Placental pericyte (primary cell): ENCODE measurements around the gene NEK4. TPM values are rescaled to one million over a fixed set of nuclear protein-coding genes. Genes with fewer than 3 reads are reported as not detected.

ENCODE experiments used
- small RNA-seq: library from RNA; depleted of rRNA; stranded (forward); fragments of <200 nt; gene quantifications from one replicate; pipeline ENCODE3, GENCODE V24; 2012; ENCODE audit warnings: low replicate concordance
- total RNA-seq: library from RNA; depleted of rRNA; stranded (reverse); fragments of >200 nt; gene quantifications from 2 replicates; pipeline ENCODE4 v1.2.3, GENCODE V29; 2012

The NEK4 gene
- 23.2 and 34.8 TPM in 2 replicates for total RNA-seq

GRCh38 chr3:52770496-52771333 is at the start of gene NEK4:
Gene NEK4 (minus strand): TSS chr3:52770940. CDS start chr3:52770746, 194 bp downstream.

GRCh38 chr3:52794612-52795099 is 23.9 kb upstream of the NEK4 start, which contains the start of gene ITIH3:
Gene ITIH3 (plus strand): TSS chr3:52794796. CDS start chr3:52794804, 8 bp downstream.

GRCh38 chr3:52777127-52777958 is 6.6 kb upstream of the NEK4 start, which contains the start of gene ITIH1:
Gene ITIH1 (plus strand): TSS chr3:52777599. CDS start chr3:52777616, 17 bp downstream.

GRCh38 chr3:52705688-52706686 is 64.8 kb downstream of the NEK4 start, which contains the start of the genes GLT8D1 and SPCS1:
Gene GLT8D1 (minus strand): TSS chr3:52705791. CDS start chr3:52700460, 5,331 bp downstream.
Gene SPCS1 (plus strand): TSS chr3:52706106. CDS start chr3:52706247, 141 bp downstream.

GRCh38 chr3:52685709-52686691 is 84.7 kb downstream of the NEK4 start, which contains the start of the genes GNL3 and PBRM1:
Gene GNL3 (plus strand): TSS chr3:52686032. CDS start chr3:52686093, 61 bp downstream.
Gene PBRM1 (minus strand): TSS chr3:52685913.

Small RNAs within 50 kb of the gene (small RNA-seq; reads per million reads assigned to genes)
- gene AC006254.2 (not detected), gene RF00569 (28,220 reads per million, percentile 100 among the genes with 10 or more reads in this experiment), gene RF01183 (not detected), gene SNORD19 (not detected), gene SNORD19B (not detected), gene SNORD69 (1,109 reads per million, percentile 100 among the genes with 10 or more reads in this experiment)

Other genes with a start within 250 kb of the NEK4 start
- gene NT5DC2, start 237.1 kb downstream of the NEK4 start, total RNA-seq, result 57.3 and 68.6 TPM in 2 replicates
- 0.88 and 7.3 TPM in 2 replicates for gene UQCC5, start 234.3 kb downstream of the NEK4 start, total RNA-seq
- 86.4 and 93.6 TPM in 2 replicates for gene PBRM1, start 85.0 kb downstream of the NEK4 start, total RNA-seq
- 134 and 171 TPM in 2 replicates for gene GNL3, start 84.9 kb downstream of the NEK4 start, total RNA-seq
- gene GLT8D1, start 65.1 kb downstream of the NEK4 start, total RNA-seq, result 80.5 and 96.1 TPM in 2 replicates
- gene SPCS1, start 64.8 kb downstream of the NEK4 start, total RNA-seq, result 70.2 and 75.5 TPM in 2 replicates
- gene ITIH1, start 6.7 kb upstream of the NEK4 start, total RNA-seq, result not detected in 2 replicates
- 0.14 TPM in 1 of 2 replicates, not detected in the other for gene ITIH3, start 23.9 kb upstream of the NEK4 start, total RNA-seq
- gene ITIH4, start 59.7 kb upstream of the NEK4 start, total RNA-seq, result 0.57 and 0.88 TPM in 2 replicates
- gene MUSTN1, start 64.1 kb upstream of the NEK4 start, total RNA-seq, result not detected in 2 replicates
- 17.1 and 22.0 TPM in 2 replicates for gene STIMATE, start 126.6 kb upstream of the NEK4 start, total RNA-seq